Trophoblast cell (in vitro differentiated cells and primary cell): Measurements from ENCODE around the gene MSH3. TPM values are rescaled to one million over a fixed set of nuclear protein-coding genes. Genes with fewer than 3 reads are reported as not detected.
A peak's percentile ranks its signal among the peaks of the same experiment; 100 is the strongest.

Experiments
- DNase-seq, 2 donors: peaks; one replicate each; pipeline ENCODE4 v3.0.0-alpha.2; 2016
- H2AFZ ChIP-seq: 2 replicates; pipeline ENCODE4 v1.6.1; 2013; ENCODE audit warnings: low read length, moderate library complexity, mild to moderate bottlenecking; ENCODE audit not compliant: insufficient read depth, poor library complexity
- H2AK5ac ChIP-seq: 2 replicates; pipeline ENCODE4 v1.6.1; 2013; ENCODE audit warnings: mild to moderate bottlenecking, low read length
- H2BK120ac ChIP-seq: 2 replicates; pipeline ENCODE4 v1.6.1; 2013; ENCODE audit warnings: low read length, mild to moderate bottlenecking, moderate library complexity; ENCODE audit not compliant: insufficient read depth, poor library complexity
- H2BK12ac ChIP-seq: 2 replicates; pipeline ENCODE4 v1.6.1; 2013; ENCODE audit warnings: mild to moderate bottlenecking, low read length, moderate library complexity
- H2BK5ac ChIP-seq: 2 replicates; pipeline ENCODE4 v1.6.1; 2013; ENCODE audit warnings: low read length, low read depth, moderate library complexity, mild to moderate bottlenecking; ENCODE audit not compliant: poor library complexity
- H3K14ac ChIP-seq: 2 replicates; pipeline ENCODE4 v1.6.1; 2013; ENCODE audit warnings: mild to moderate bottlenecking, low read length
- H3K18ac ChIP-seq: 2 replicates; pipeline ENCODE4 v1.6.1; 2013; ENCODE audit warnings: mild to moderate bottlenecking, low read length
- H3K23ac ChIP-seq: 2 replicates; pipeline ENCODE4 v1.6.1; 2013; ENCODE audit warnings: low read length
- H3K27ac ChIP-seq: 2 replicates; pipeline ENCODE4 v1.5.1; 2013; ENCODE audit warnings: low read depth, mild to moderate bottlenecking, inconsistent platforms, low read length, moderate library complexity
- H3K27me3 ChIP-seq: 2 replicates; pipeline ENCODE4 v1.6.1; 2013; ENCODE audit warnings: inconsistent platforms, mild to moderate bottlenecking, low read length, moderate library complexity; ENCODE audit not compliant: insufficient read depth
- H3K36me3 ChIP-seq, 2 experiments: 1 replicate in 1 of 2; 2 replicates in 1 of 2; pipeline ENCODE4 v1.6.1; 2013; ENCODE audit warnings: low read length in 2 of 2, mild to moderate bottlenecking in 2 of 2, moderate library complexity in 1 of 2; ENCODE audit not compliant: insufficient read depth in 2 of 2, control insufficient read depth in 1 of 2
- H3K4ac ChIP-seq: 2 replicates; pipeline ENCODE4 v1.6.1; 2013; ENCODE audit warnings: low read depth, mild to moderate bottlenecking, low read length, moderate library complexity
- H3K4me1 ChIP-seq, 2 experiments: 1 replicate in 1 of 2; 2 replicates in 1 of 2; pipeline ENCODE4 v1.6.1; 2013; ENCODE audit warnings: low read length in 2 of 2, mild to moderate bottlenecking in 2 of 2, moderate library complexity in 1 of 2; ENCODE audit not compliant: insufficient read depth in 2 of 2, control insufficient read depth in 1 of 2
- H3K4me2 ChIP-seq: 2 replicates; pipeline ENCODE4 v1.6.1; 2013; ENCODE audit warnings: inconsistent platforms, mild to moderate bottlenecking, low read length, moderate library complexity
- H3K4me3 ChIP-seq: 2 replicates; pipeline ENCODE4 v1.5.1; 2013; ENCODE audit warnings: mild to moderate bottlenecking, low read depth, low read length, inconsistent platforms
- H3K79me1 ChIP-seq: one replicate; pipeline ENCODE4 v1.6.1; 2013; ENCODE audit warnings: low read length
- H3K79me2 ChIP-seq: 2 replicates; pipeline ENCODE4 v1.6.1; 2013; ENCODE audit warnings: low read length, mild to moderate bottlenecking; ENCODE audit not compliant: control insufficient read depth, insufficient read depth, poor library complexity
- H3K9ac ChIP-seq: 2 replicates; pipeline ENCODE4 v1.6.1; 2013; ENCODE audit warnings: mild to moderate bottlenecking, low read length
- H3K9me3 ChIP-seq: 2 replicates; pipeline ENCODE4 v1.6.1; 2013; ENCODE audit warnings: low read depth, mild to moderate bottlenecking, control low read depth, inconsistent platforms, low read length; ENCODE audit not compliant: insufficient read depth
- H4K12ac ChIP-seq: 2 replicates; pipeline ENCODE4 v1.6.1; 2013; ENCODE audit warnings: low read depth, mild to moderate bottlenecking, low read length, moderate library complexity
- H4K8ac ChIP-seq: 2 replicates; pipeline ENCODE4 v1.6.1; 2013; ENCODE audit warnings: low read depth, mild to moderate bottlenecking, low read length, moderate library complexity
- H4K91ac ChIP-seq: one replicate; pipeline ENCODE4 v1.6.1; 2013; ENCODE audit warnings: low read depth, mild to moderate bottlenecking, low read length, moderate library complexity
- WGBS: extraction: QIAGEN DNeasy Blood & Tissue Kit; methylation state at CpG from one replicate; pipeline ENCODE4 v1.1.7; 2013; ENCODE audit warnings: missing lambda C conversion rate; ENCODE audit not compliant: insufficient read length, insufficient coverage; ENCODE audit errors: extremely low coverage; 5-methylcytosine and 5-hydroxymethylcytosine counted together
- polyA plus RNA-seq: library from polyadenylated mRNA; stranded (reverse); fragments of 200-250 nt; gene quantifications from 2 replicates; pipeline ENCODE4 v1.2.3, GENCODE V29; 2013

Gene MSH3
- polyA plus RNA-seq: 8.8 and 9.2 TPM in 2 replicates

DNA sequence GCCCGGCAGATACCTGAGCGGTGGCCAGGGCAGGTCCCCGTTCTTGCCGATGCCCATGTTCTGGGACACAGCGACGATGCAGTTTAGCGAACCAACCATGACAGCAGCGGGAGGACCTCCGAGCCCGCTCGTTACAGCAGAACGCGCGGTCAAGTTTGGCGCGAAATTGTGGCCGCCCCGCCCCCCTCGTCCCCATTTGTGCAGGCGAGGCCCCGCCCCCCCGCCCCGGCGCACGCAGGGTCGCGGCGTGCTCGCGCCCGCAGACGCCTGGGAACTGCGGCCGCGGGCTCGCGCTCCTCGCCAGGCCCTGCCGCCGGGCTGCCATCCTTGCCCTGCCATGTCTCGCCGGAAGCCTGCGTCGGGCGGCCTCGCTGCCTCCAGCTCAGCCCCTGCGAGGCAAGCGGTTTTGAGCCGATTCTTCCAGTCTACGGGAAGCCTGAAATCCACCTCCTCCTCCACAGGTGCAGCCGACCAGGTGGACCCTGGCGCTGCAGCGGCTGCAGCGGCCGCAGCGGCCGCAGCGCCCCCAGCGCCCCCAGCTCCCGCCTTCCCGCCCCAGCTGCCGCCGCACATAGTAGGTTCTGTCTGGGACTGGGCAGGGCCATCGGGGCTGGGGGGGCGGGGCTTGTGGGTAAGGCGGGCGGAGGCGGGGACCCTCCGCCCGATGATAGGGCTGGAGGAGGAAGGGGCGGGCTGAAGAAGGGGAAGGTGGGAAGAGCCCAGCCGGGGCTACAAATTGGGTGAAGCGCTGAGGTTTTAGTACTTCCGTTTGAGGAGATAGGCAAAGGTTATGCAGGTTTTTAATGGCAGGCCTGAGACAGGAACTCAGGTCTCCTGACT lies at the start of gene MSH3, which contains the start of gene DHFR:
Gene MSH3 (plus strand): TSS at position 262 of the 840 bp plus-strand sequence. CDS start 76 bp downstream, at position 338.
Gene DHFR (minus strand): TSS at position 593 of the 840 bp plus-strand sequence. CDS start 494 bp downstream, at position 99.
- Histone ChIP-seq H2BK5ac (peak within 1 kb of the TSS; percentile 99), H3K23ac (no peak within 1 kb of the TSS), H3K9me3 (no peaks in the 10 kb centered on the region), H2AK5ac (peak within 1 kb of the TSS; percentile 94), H4K91ac (peak within 1 kb of the TSS; percentile 98), H3K4ac (peak within 1 kb of the TSS; percentile 97), H2BK12ac (no peak within 1 kb of the TSS), H3K14ac (peak within 1 kb of the TSS; percentile 100), H3K79me2 (peaks cover 8% of the 10 kb centered on the region), H2BK120ac (peak within 1 kb of the TSS; percentile 98), H2AFZ (peak within 1 kb of the TSS; percentile 99), H3K9ac (peak within 1 kb of the TSS; percentile 98), H3K27me3 (no peaks in the 10 kb centered on the region), H3K4me1 (peaks cover 6 to 10% of the 10 kb centered on the region in 2 experiments), H3K79me1 (peaks cover 9% of the 10 kb centered on the region), H3K27ac (peak within 1 kb of the TSS; percentile 99), H4K12ac (peak within 1 kb of the TSS; percentile 98), H3K18ac (peak within 1 kb of the TSS; percentile 99), H3K4me3 (peak within 1 kb of the TSS; percentile 93), H3K4me2 (peak within 1 kb of the TSS; percentile 82), H4K8ac (peak within 1 kb of the TSS; percentile 99), H3K36me3 (peaks cover 5 to 10% of the 10 kb centered on the region in 2 experiments)
- DNase-seq: peak; percentile 85 to 88
- no CpG with 5 or more reads among the region's 74 CpGs for WGBS

DNA sequence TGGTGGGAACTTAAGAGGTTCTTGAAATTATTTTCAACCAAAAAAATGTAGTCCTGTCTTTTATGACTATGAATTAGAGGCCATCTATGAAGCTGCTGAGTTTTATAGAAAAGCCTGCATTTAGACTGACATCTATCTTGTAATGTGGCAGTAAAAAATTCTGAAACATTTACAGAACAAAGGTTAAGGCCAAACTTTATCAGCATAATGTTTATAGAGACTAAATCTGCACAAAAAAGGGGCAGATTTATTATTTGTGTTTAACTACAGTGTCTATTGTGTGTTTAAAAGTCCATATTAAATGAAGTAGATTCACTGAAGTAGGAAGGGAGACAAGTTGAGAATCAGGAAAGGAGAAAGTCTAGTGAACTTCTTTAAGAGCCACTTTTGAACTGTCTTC lies 47.1 kb upstream of the MSH3 start:
- H3K27ac ChIP-seq: no peak overlapping the region
- H3K79me1 ChIP-seq: no peaks in the 10 kb centered on the region
- H3K4me1 ChIP-seq: no peaks in the 10 kb centered on the region
- H3K18ac ChIP-seq: no peak overlapping the region
- no peak overlapping the region for H4K8ac ChIP-seq
- H3K14ac ChIP-seq: no peak overlapping the region
- H3K4me3 ChIP-seq: no peak overlapping the region
- H3K9me3 ChIP-seq: no peaks in the 10 kb centered on the region
- no peaks in the 10 kb centered on the region for H3K36me3 ChIP-seq
- no peak overlapping the region for H3K23ac ChIP-seq
- no peak overlapping the region for H3K4ac ChIP-seq
- H2BK120ac ChIP-seq: no peak overlapping the region
- no peak overlapping the region for H2AK5ac ChIP-seq
- no peak overlapping the region for H2BK12ac ChIP-seq
- H4K12ac ChIP-seq: no peak overlapping the region
- no peak overlapping the region for H2AFZ ChIP-seq
- no peaks in the 10 kb centered on the region for H3K27me3 ChIP-seq
- DNase-seq: no peak
- no peaks in the 10 kb centered on the region for H3K79me2 ChIP-seq
- no peak overlapping the region for H4K91ac ChIP-seq
- H2BK5ac ChIP-seq: no peak overlapping the region
- no peak overlapping the region for H3K9ac ChIP-seq
- H3K4me2 ChIP-seq: no peak overlapping the region

DNA sequence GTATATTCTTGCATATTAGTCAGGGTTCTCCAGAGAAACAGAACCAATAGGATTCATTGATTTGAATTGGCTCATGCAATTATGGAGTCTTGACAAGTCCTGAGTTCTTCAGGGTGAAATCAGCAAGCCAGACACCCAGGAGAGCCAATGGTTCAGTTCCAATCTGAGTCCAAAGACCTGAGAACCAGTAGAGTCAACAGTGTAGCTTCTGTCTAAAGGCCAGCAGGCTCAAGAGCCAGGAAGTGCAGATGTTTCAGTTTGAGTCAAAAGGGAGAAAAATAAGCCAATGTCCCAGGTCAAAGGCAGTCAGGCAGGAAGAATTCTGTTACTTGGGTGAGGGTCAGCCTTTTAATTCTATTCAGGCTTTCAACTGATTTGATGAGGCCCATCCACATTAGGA lies 46.6 kb upstream of the MSH3 start:
- DNase-seq: no peak
- no peak overlapping the region for H2BK12ac ChIP-seq
- H3K4me2 ChIP-seq: no peak overlapping the region
- H3K36me3 ChIP-seq: no peaks in the 10 kb centered on the region
- no peak overlapping the region for H4K12ac ChIP-seq
- no peak overlapping the region for H3K9ac ChIP-seq
- H2AFZ ChIP-seq: no peak overlapping the region
- H3K4me1 ChIP-seq: no peaks in the 10 kb centered on the region
- H2BK5ac ChIP-seq: no peak overlapping the region
- no peak overlapping the region for H2AK5ac ChIP-seq
- no peaks in the 10 kb centered on the region for H3K27me3 ChIP-seq
- H3K18ac ChIP-seq: no peak overlapping the region
- H3K4me3 ChIP-seq: no peak overlapping the region
- no peak overlapping the region for H3K14ac ChIP-seq
- no peaks in the 10 kb centered on the region for H3K79me2 ChIP-seq
- no peak overlapping the region for H4K8ac ChIP-seq
- H3K27ac ChIP-seq: no peak overlapping the region
- H3K23ac ChIP-seq: no peak overlapping the region
- H3K79me1 ChIP-seq: no peaks in the 10 kb centered on the region
- no peaks in the 10 kb centered on the region for H3K9me3 ChIP-seq
- H3K4ac ChIP-seq: no peak overlapping the region
- no peak overlapping the region for H4K91ac ChIP-seq
- no peak overlapping the region for H2BK120ac ChIP-seq

DNA sequence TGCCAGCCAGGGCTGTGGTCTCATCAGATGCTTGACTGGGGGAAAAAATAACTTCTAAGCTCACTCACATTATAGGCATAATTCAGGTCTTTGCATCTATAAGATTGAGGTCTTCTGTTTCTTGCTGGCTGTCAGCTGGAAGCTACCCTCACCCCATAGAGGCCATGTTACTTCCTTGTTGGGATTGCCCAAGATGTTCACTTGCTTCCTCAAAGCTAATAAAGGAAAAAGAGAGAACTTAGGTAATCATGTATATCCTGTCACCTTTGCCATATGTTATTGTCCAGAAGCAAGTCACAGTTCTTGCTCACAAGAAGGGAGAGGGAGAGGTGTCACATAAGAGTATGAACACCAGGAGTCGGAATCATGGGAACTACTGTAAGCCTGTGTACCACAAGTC lies 45.7 kb upstream of the MSH3 start:
- no peak overlapping the region for H2AFZ ChIP-seq
- H3K79me1 ChIP-seq: no peaks in the 10 kb centered on the region
- H3K27ac ChIP-seq: no peak overlapping the region
- H3K14ac ChIP-seq: no peak overlapping the region
- H3K4me3 ChIP-seq: no peak overlapping the region
- H4K12ac ChIP-seq: no peak overlapping the region
- H3K4me2 ChIP-seq: no peak overlapping the region
- no peak overlapping the region for H2BK5ac ChIP-seq
- no peaks in the 10 kb centered on the region for H3K9me3 ChIP-seq
- no peaks in the 10 kb centered on the region for H3K36me3 ChIP-seq
- no peak overlapping the region for H4K91ac ChIP-seq
- no peak overlapping the region for H2AK5ac ChIP-seq
- no CpG with 5 or more reads among the region's 1 CpG for WGBS
- no peak overlapping the region for H2BK120ac ChIP-seq
- no peak overlapping the region for H3K18ac ChIP-seq
- no peak overlapping the region for H3K23ac ChIP-seq
- DNase-seq: no peak
- no peak overlapping the region for H4K8ac ChIP-seq
- no peak overlapping the region for H3K4ac ChIP-seq
- H3K4me1 ChIP-seq: no peaks in the 10 kb centered on the region
- no peaks in the 10 kb centered on the region for H3K27me3 ChIP-seq
- H3K79me2 ChIP-seq: no peaks in the 10 kb centered on the region
- H2BK12ac ChIP-seq: no peak overlapping the region
- no peak overlapping the region for H3K9ac ChIP-seq
